Endodermal cell (in vitro differentiated cells): ENCODE results near the gene CAMTA1. TPM values are rescaled to one million over a fixed set of nuclear protein-coding genes. Genes with fewer than 3 reads are reported as not detected.
"Not testable (repeated sequence)": the region's sequence is repeated elsewhere in the genome, so short reads cannot be mapped to it uniquely, and the experiment has no call there.

Experiments used
- DNase-seq: peaks from one replicate; pipeline ENCODE4 v3.0.0-alpha.2; 2017
- H3K27ac ChIP-seq: 2 replicates; pipeline ENCODE4 v1.5.1; 2013; ENCODE audit warnings: mild to moderate bottlenecking, low read depth, low read length, moderate library complexity
- H3K27me3 ChIP-seq: 2 replicates; pipeline ENCODE4 v1.6.1; 2013; ENCODE audit warnings: mild to moderate bottlenecking, low read length, moderate library complexity; ENCODE audit not compliant: insufficient read depth, control insufficient read depth, poor library complexity, severe bottlenecking
- H3K36me3 ChIP-seq: 2 replicates; pipeline ENCODE4 v1.7.0; 2013; ENCODE audit warnings: mild to moderate bottlenecking, low read length, moderate library complexity; ENCODE audit not compliant: control insufficient read depth, insufficient read depth
- H3K4me1 ChIP-seq: one replicate; pipeline ENCODE4 v1.7.0; 2013; ENCODE audit warnings: low read length; ENCODE audit not compliant: control insufficient read depth, insufficient read depth
- H3K4me3 ChIP-seq: 2 replicates; pipeline ENCODE4 v1.5.1; 2013; ENCODE audit warnings: mild to moderate bottlenecking, low read length, moderate library complexity
- H3K9ac ChIP-seq: 2 replicates; pipeline ENCODE4 v1.6.1; 2013; ENCODE audit warnings: mild to moderate bottlenecking, low read length, moderate library complexity; ENCODE audit not compliant: poor library complexity, severe bottlenecking; ENCODE audit errors: extremely low read depth
- H3K9me3 ChIP-seq: 2 replicates; pipeline ENCODE4 v1.6.1; 2013; ENCODE audit warnings: mild to moderate bottlenecking, low read length, moderate library complexity; ENCODE audit not compliant: control insufficient read depth
- H3K27ac Mint-ChIP-seq: 2 replicates; pipeline ENCODE4 v1.8.0; 2020; ENCODE audit warnings: mixed read lengths
- H3K27me3 Mint-ChIP-seq: 2 replicates; pipeline ENCODE4 v1.8.0; 2021; ENCODE audit warnings: mild to moderate bottlenecking, mixed read lengths; ENCODE audit not compliant: insufficient read depth
- H3K36me3 Mint-ChIP-seq: 2 replicates; pipeline ENCODE4 v1.8.0; 2020; ENCODE audit warnings: low read depth, mixed read lengths
- H3K4me1 Mint-ChIP-seq: 2 replicates; pipeline ENCODE4 v1.8.0; 2020; ENCODE audit warnings: mixed read lengths
- H3K4me3 Mint-ChIP-seq: 2 replicates; pipeline ENCODE4 v1.8.0; 2020; ENCODE audit warnings: mild to moderate bottlenecking, moderate library complexity, mixed read lengths
- H3K9me3 Mint-ChIP-seq: 2 replicates; pipeline ENCODE4 v1.8.0; 2020; ENCODE audit warnings: mild to moderate bottlenecking, mixed read lengths
- CTCF ChIP-seq: fragments of 200-600 bp; sonication (generic); conservative IDR thresholded peaks from 2 replicates; pipeline ENCODE4 v1.5.0; 2021; ENCODE audit warnings: antibody characterized with exemption, mild to moderate bottlenecking
- WGBS, 2 experiments: methylation state at CpG; one replicate each; pipeline versions ENCODE4 v1.1.5 to v1.1.7; 2013; ENCODE audit warnings: missing lambda C conversion rate in 2 of 2, mixed read lengths in 1 of 2; ENCODE audit not compliant: insufficient coverage in 1 of 2, insufficient read length in 1 of 2; 5-methylcytosine and 5-hydroxymethylcytosine counted together
- total RNA-seq, 2 donors: library from RNA; stranded (reverse); fragmentation: NEBNext Ultra II Directional in 1 of 2; extraction: Animal tissue kit (Norgen Biotek cat#: 25700) in 1 of 2; gene quantifications; 2 replicates in 1 of 2; 3 replicates in 1 of 2; pipeline ENCODE4 v1.2.1, GENCODE V29; 2021

The CAMTA1 gene
- total RNA-seq, 2 donors from 2014 or later = 123 to 137 TPM

GRCh38 chr1:7153464-7153863 lies 368.2 kb downstream of the CAMTA1 start:
- no peak overlapping the region for H3K4me3 Mint-ChIP-seq
- peaks cover 2% of the 10 kb centered on the region for H3K27me3 Mint-ChIP-seq
- no peak overlapping the region for H3K4me3 ChIP-seq
- H3K27ac ChIP-seq = no peak overlapping the region
- WGBS, 2 experiments = 69 to 79% methylated on average over 6 to 10 of the region's 10 CpGs
- peaks cover 6% of the 10 kb centered on the region for H3K4me1 Mint-ChIP-seq
- H3K4me1 ChIP-seq = no peaks in the 10 kb centered on the region
- no peaks in the 10 kb centered on the region for H3K9me3 Mint-ChIP-seq
- no peaks in the 10 kb centered on the region for H3K36me3 Mint-ChIP-seq
- H3K27ac Mint-ChIP-seq = no peak overlapping the region
- H3K9me3 ChIP-seq = no peaks in the 10 kb centered on the region
- no peaks in the 10 kb centered on the region for H3K27me3 ChIP-seq
- TF ChIP-seq CTCF = no peak
- H3K36me3 ChIP-seq = no peaks in the 10 kb centered on the region
- peak; percentile 62 for DNase-seq
- H3K9ac ChIP-seq = no peak overlapping the region

GRCh38 chr1:7159116-7159781 lies 374.0 kb downstream of the CAMTA1 start:
- H3K9me3 ChIP-seq = no peaks in the 10 kb centered on the region
- no peak overlapping the region for H3K4me3 ChIP-seq
- WGBS, 2 experiments = 88 to 89% methylated on average over 4 to 6 of the region's 6 CpGs
- no peaks in the 10 kb centered on the region for H3K27me3 ChIP-seq
- H3K4me3 Mint-ChIP-seq = no peak overlapping the region
- H3K36me3 Mint-ChIP-seq = no peaks in the 10 kb centered on the region
- H3K27ac Mint-ChIP-seq = no peak overlapping the region
- DNase-seq = no peak
- H3K4me1 Mint-ChIP-seq = no peaks in the 10 kb centered on the region
- no peaks in the 10 kb centered on the region for H3K4me1 ChIP-seq
- TF ChIP-seq CTCF = no peak
- H3K27ac ChIP-seq = no peak overlapping the region
- no peak overlapping the region for H3K9ac ChIP-seq
- peaks cover 3% of the 10 kb centered on the region for H3K27me3 Mint-ChIP-seq
- H3K36me3 ChIP-seq = no peaks in the 10 kb centered on the region
- peaks cover 2% of the 10 kb centered on the region for H3K9me3 Mint-ChIP-seq

- not testable (repeated sequence) for H3K27me3 Mint-ChIP-seq, H3K9ac ChIP-seq, H3K9me3 ChIP-seq, H3K4me1 ChIP-seq, H3K9me3 Mint-ChIP-seq, H3K4me3 Mint-ChIP-seq, H3K27me3 ChIP-seq, H3K4me1 Mint-ChIP-seq, H3K27ac Mint-ChIP-seq, H3K36me3 ChIP-seq, DNase-seq, H3K27ac ChIP-seq, H3K36me3 Mint-ChIP-seq, H3K4me3 ChIP-seq
- 75 to 87% methylated on average over 2 of the region's 2 CpGs for WGBS, 2 experiments
These were observed 383.3 kb downstream of the CAMTA1 start for GRCh38 chr1:7168554-7168953.

GRCh38 chr1:7171168-7171567 lies 385.9 kb downstream of the CAMTA1 start:
- H3K4me1 ChIP-seq = no peaks in the 10 kb centered on the region
- H3K27me3 ChIP-seq = no peaks in the 10 kb centered on the region
- H3K9me3 ChIP-seq = no peaks in the 10 kb centered on the region
- H3K27ac ChIP-seq = no peak overlapping the region
- H3K4me3 Mint-ChIP-seq = no peak overlapping the region
- no peak overlapping the region for H3K27ac Mint-ChIP-seq
- no peaks in the 10 kb centered on the region for H3K36me3 ChIP-seq
- H3K4me1 Mint-ChIP-seq = no peaks in the 10 kb centered on the region
- TF ChIP-seq CTCF = no peak
- no peak overlapping the region for H3K9ac ChIP-seq
- H3K9me3 Mint-ChIP-seq = no peaks in the 10 kb centered on the region
- no peaks in the 10 kb centered on the region for H3K36me3 Mint-ChIP-seq
- H3K4me3 ChIP-seq = no peak overlapping the region
- DNase-seq = no peak
- 79 to 100% methylated on average over 1 of the region's 1 CpG for WGBS, 2 experiments
- no peaks in the 10 kb centered on the region for H3K27me3 Mint-ChIP-seq
